ENCODE data around the gene NOP16.

Gene NOP16

GRCh38 chr5:176355400-176356178 is 32.8 kb downstream of the NOP16 start:
- no peak for DNase-seq

- DNase-seq = no peak
Observed at GRCh38 chr5:176353533-176353932, 34.9 kb downstream of the NOP16 start.

- DNase-seq = no peak
Observed at GRCh38 chr5:176352116-176352878, 36.1 kb downstream of the NOP16 start.

DNA sequence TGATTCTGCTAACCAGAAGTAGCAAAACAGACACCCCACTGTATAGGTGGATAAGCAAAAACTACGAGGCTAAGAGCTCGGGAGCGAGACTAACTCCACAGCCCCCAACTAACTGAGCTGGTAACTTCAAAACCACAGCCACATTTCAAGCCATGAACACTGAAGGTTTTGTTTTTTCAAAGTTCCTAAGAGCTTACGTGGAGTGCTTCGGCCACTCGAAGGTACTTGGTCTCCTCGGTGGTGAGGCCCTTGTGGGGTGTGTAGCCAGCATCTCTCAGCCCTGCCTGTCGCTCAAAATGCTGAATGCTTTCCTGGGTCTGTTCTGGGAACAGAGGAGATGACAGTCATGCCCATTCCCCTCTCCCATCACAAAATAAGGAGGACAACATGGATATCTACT is 38.0 kb downstream of the NOP16 start:
- DNase-seq = no peak

DNA sequence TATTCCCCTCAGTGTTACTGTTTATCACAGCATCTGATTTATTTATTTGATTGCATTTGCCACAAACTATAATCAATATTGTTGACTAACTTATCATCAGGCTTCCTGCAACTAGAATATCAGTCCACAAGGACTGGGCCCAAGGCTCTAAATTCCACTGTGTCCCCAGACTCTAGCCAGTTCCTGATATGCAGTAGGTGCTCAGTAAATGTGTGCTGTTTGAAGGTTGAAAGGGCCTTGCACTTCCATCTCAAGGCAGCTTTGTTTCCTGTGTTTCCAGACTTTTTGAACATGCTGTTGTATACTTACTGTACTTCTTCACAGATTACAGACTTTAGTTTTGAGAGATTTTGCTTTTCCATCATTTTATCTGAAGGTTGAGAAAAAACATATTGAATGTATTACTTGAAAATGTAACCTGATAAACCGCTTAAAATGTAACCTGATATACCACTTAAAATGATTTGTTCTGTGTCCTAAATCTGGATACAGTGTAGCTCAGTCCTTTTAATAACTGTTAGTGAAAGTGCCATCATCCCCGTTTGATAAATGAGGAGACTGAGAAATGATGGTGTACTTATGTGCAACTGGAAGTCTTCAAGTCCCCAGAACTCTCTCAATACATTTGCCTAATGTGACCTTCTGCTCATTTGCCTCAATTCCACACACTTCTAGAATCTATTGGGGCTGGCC is 45.5 kb downstream of the NOP16 start:
- DNase-seq = no peak

DNA sequence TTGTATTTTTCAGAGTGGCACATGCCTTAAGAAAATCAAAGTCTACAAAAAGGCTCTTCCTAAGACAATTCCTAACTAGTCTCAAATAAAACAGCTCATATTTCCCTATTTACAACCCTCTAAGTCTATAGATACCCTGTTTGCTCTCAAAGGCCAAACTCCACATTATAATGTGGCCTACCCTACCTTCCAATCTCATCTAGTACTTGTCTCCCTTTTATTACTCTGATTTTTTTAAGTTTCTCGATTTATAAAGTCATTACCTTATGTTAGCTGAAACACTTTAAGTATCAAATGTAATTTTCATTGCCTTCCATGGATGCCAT is 46.3 kb downstream of the NOP16 start:
- DNase-seq = no peak

GRCh38 chr5:176341325-176342157 is 46.9 kb downstream of the NOP16 start:
- DNase-seq = no peak

- DNase-seq = no peak
Observed at GRCh38 chr5:176339304-176339703, 49.1 kb downstream of the NOP16 start.

GRCh38 chr5:176337913-176338312 is 50.5 kb downstream of the NOP16 start:
- DNase-seq = no peak

DNA sequence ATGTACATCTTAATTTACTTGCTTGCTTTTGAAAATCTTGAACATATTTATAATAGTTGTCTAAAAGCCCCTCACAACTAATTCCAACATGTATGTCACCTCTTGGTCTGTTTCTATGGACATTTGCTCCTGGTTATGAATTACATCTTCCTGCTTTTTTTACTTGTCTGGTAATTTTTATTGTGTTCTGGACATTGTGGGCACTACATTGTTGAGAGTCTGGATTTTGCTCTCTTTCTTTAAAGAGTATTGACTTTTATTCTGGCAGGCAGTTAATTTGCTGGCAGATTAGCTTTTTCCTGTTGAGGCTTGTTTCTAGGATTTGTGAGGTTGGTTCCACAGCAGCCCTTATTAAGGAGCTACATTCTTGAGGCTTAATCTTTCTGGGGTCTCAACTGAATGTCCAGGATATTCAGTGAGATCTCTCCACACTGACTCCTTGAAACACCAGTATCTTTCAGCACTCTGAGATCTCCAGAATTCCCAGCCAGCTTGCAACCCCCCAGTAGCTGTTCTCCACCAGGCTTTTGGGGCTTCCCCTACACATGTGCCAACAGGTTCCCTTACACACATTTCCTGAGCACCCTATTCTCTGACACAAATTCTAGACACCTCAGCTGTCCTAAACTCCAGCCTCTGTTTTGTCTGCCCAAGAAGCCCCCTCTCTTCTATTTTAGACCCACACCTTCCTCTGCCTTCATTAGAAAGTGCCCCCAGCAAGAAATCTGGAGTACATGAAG is 54.2 kb downstream of the NOP16 start:
- DNase-seq = no peak
